UCSD-AML1 (cell line): ENCODE data around the gene RAB40C.
A peak's percentile ranks its signal among the peaks of the same experiment; 100 is the strongest.

Experiments
- DNase-seq: peaks from one replicate; lab custom pipeline; 2025; ENCODE audit not compliant: unreplicated experiment; lab: John Stamatoyannopoulos, UW

RAB40C gene

GRCh38 chr16:644556-644955 lies 54.7 kb downstream of the RAB40C start:
- DNase-seq = no peak

GRCh38 chr16:645852-646678 lies 56.2 kb downstream of the RAB40C start:
- DNase-seq = no peak

- no peak for DNase-seq
Observed at GRCh38 chr16:646679-647172, 56.9 kb downstream of the RAB40C start.

- DNase-seq = no peak
Observed at GRCh38 chr16:647173-647902, 57.5 kb downstream of the RAB40C start.

- peak; percentile 59 for DNase-seq
Observed at GRCh38 chr16:648071-648780, 58.4 kb downstream of the RAB40C start.

GRCh38 chr16:648781-649589 lies 59.1 kb downstream of the RAB40C start, which contains the start of gene WDR90:
Gene WDR90 (plus strand): TSS chr16:649365. CDS start chr16:649417, 52 bp downstream.
- DNase-seq = peak; percentile 92

GRCh38 chr16:649631-650030 lies 59.8 kb downstream of the RAB40C start:
- no peak for DNase-seq

GRCh38 chr16:651844-652243 lies 62.0 kb downstream of the RAB40C start:
- DNase-seq = no peak

GRCh38 chr16:652454-653305 lies 62.8 kb downstream of the RAB40C start:
- DNase-seq = no peak

GRCh38 chr16:654034-654433 lies 64.2 kb downstream of the RAB40C start:
- no peak for DNase-seq

- DNase-seq = no peak
Observed at GRCh38 chr16:657487-657886, 67.6 kb downstream of the RAB40C start.

GRCh38 chr16:658679-659571 lies 69.1 kb downstream of the RAB40C start:
- DNase-seq = no peak

- no peak for DNase-seq
Observed at GRCh38 chr16:659618-660017, 69.8 kb downstream of the RAB40C start.

GRCh38 chr16:660132-660458 lies 70.2 kb downstream of the RAB40C start:
- no peak for DNase-seq

GRCh38 chr16:660459-661183 lies 70.8 kb downstream of the RAB40C start:
- DNase-seq = peak; percentile 35

GRCh38 chr16:661184-661821 lies 71.4 kb downstream of the RAB40C start:
- DNase-seq = no peak

GRCh38 chr16:662095-662494 lies 72.2 kb downstream of the RAB40C start:
- DNase-seq = no peak

- DNase-seq = no peak
Observed at GRCh38 chr16:662597-662996, 72.7 kb downstream of the RAB40C start.
